HG03139 (cell line): Measurements from ENCODE around the gene KRTAP19-1.
"Not testable (repeated sequence)": the region's sequence is repeated elsewhere in the genome, so short reads cannot be mapped to it uniquely, and the experiment has no call there.

ENCODE experiments used
- ATAC-seq: cut with Tn5 transposase; IDR thresholded peaks from one replicate; pipeline ENCODE4 v1.9.1; 2021; ENCODE audit not compliant: unreplicated experiment

KRTAP19-1 gene

GRCh38 chr21:30480145-30480544 lies at the start of gene KRTAP19-1:
TSS of gene KRTAP19-1 (minus strand) at chr21:30480367. CDS start at chr21:30480317, 50 bp downstream.
- no peak for ATAC-seq

GRCh38 chr21:30518876-30519275 lies 38.7 kb upstream of the KRTAP19-1 start:
- no peak for ATAC-seq

GRCh38 chr21:30515681-30516080 lies 35.5 kb upstream of the KRTAP19-1 start:
- ATAC-seq: no peak

- ATAC-seq: not testable (repeated sequence)
These were observed 25.5 kb upstream of the KRTAP19-1 start for GRCh38 chr21:30505621-30506205.

- ATAC-seq: no peak
These were observed 21.9 kb upstream of the KRTAP19-1 start, which contains the start of gene KRTAP19-5 for GRCh38 chr21:30502041-30502440. TSS of gene KRTAP19-5 (minus strand) at chr21:30502141. CDS start at chr21:30502090, 51 bp downstream.

- no peak for ATAC-seq
These were observed 16.9 kb upstream of the KRTAP19-1 start, which contains the start of gene KRTAP19-4 for GRCh38 chr21:30497065-30497464. TSS of gene KRTAP19-4 (minus strand) at chr21:30497165. CDS start at chr21:30497110, 55 bp downstream.

GRCh38 chr21:30491963-30492428 lies 11.8 kb upstream of the KRTAP19-1 start, which contains the start of gene KRTAP19-3:
TSS of gene KRTAP19-3 (minus strand) at chr21:30492013. CDS start at chr21:30491957, 56 bp downstream.
- ATAC-seq: no peak

- ATAC-seq: no peak
These were observed 7.2 kb upstream of the KRTAP19-1 start, which contains the start of gene KRTAP19-2 for GRCh38 chr21:30487336-30487735. TSS of gene KRTAP19-2 (minus strand) at chr21:30487436. CDS start at chr21:30487348, 88 bp downstream.

- ATAC-seq: no peak
These were observed 6.0 kb upstream of the KRTAP19-1 start for GRCh38 chr21:30486180-30486579.

- no peak for ATAC-seq
These were observed 2.0 kb upstream of the KRTAP19-1 start for GRCh38 chr21:30482130-30482529.

- no peak for ATAC-seq
These were observed 908 bp downstream of the KRTAP19-1 start for GRCh38 chr21:30479259-30479658.

- no peak for ATAC-seq
These were observed 2.2 kb downstream of the KRTAP19-1 start for GRCh38 chr21:30478004-30478403.

- ATAC-seq: no peak
These were observed 11.1 kb downstream of the KRTAP19-1 start for GRCh38 chr21:30468900-30469714.

- no peak for ATAC-seq
These were observed 16.5 kb downstream of the KRTAP19-1 start for GRCh38 chr21:30463713-30464112.

GRCh38 chr21:30448514-30448913 lies 31.7 kb downstream of the KRTAP19-1 start:
- no peak for ATAC-seq

GRCh38 chr21:30447056-30447455 lies 33.1 kb downstream of the KRTAP19-1 start:
- ATAC-seq: no peak

- no peak for ATAC-seq
These were observed 36.0 kb downstream of the KRTAP19-1 start for GRCh38 chr21:30444204-30444603.

- no peak for ATAC-seq
These were observed 36.9 kb downstream of the KRTAP19-1 start for GRCh38 chr21:30443226-30443625.

GRCh38 chr21:30439975-30440374 lies 40.2 kb downstream of the KRTAP19-1 start, which contains the start of gene KRTAP15-1:
TSS of gene KRTAP15-1 (plus strand) at chr21:30440275. CDS start at chr21:30440328, 53 bp downstream.
- ATAC-seq: no peak

GRCh38 chr21:30437010-30437565 lies 43.1 kb downstream of the KRTAP19-1 start:
- ATAC-seq: no peak

- ATAC-seq: no peak
These were observed 46.0 kb downstream of the KRTAP19-1 start for GRCh38 chr21:30434033-30434631.
